Tibial nerve (tissue), 4 donors: ENCODE measurements around the gene NLN.
"Not testable (repeated sequence)": the region's sequence is repeated elsewhere in the genome, so short reads cannot be mapped to it uniquely, and the experiment has no call there.

ENCODE experiments used
- CTCF ChIP-seq, 5 experiments: fragments of 200-600 bp in 3 of 5; fragments of 450-650 bp in 2 of 5; sonication (generic) in 3 of 5; IDR thresholded peaks; one replicate each; pipeline ENCODE4 v1.5.1; 2016 to 2019; ENCODE audit warnings: antibody characterized with exemption in 5 of 5, mild to moderate bottlenecking in 3 of 5, moderate library complexity in 2 of 5
- EP300 ChIP-seq, 2 donors: sonication (generic); formaldehyde crosslinking; IDR thresholded peaks; one replicate each; pipeline ENCODE4 v1.6.1; 2017; ENCODE audit warnings: antibody characterized with exemption in 2 of 2, mild to moderate bottlenecking in 1 of 2

GRCh38 chr5:65676056-65676455, 45.9 kb upstream of the NLN start:
- not testable (repeated sequence) for TF ChIP-seq CTCF, EP300 (IDR thresholded peaks at IDR 0.05)
